DND-41 (cell line): ENCODE results near the gene ICE2.

Experiments
- ATAC-seq: fragments of 200-7000 bp; cut with Tn5 transposase; 3 replicates; pipeline ENCODE4 v1.9.1; 2021; ENCODE audit warnings: low read depth; ENCODE audit not compliant: insufficient read depth
- DNase-seq: peaks from one replicate; pipeline ENCODE4 v3.0.0-alpha.2; 2020
- H2AFZ ChIP-seq: 2 replicates; pipeline ENCODE4 v1.6.0; 2012; ENCODE audit warnings: low read depth, low read length
- H3K27ac ChIP-seq: 2 replicates; pipeline ENCODE4 v1.5.1; 2012; ENCODE audit warnings: low read length, inconsistent platforms
- H3K27me3 ChIP-seq: fragments of 200-600 bp; sonication (generic); 2 replicates; pipeline ENCODE4 v1.6.0; 2012; ENCODE audit warnings: low read length, mild to moderate bottlenecking, inconsistent platforms; ENCODE audit not compliant: insufficient read depth, poor library complexity
- H3K36me3 ChIP-seq: 2 replicates; pipeline ENCODE4 v1.5.1; 2012; ENCODE audit warnings: low read length, inconsistent platforms; ENCODE audit not compliant: insufficient read depth
- H3K4me1 ChIP-seq: 2 replicates; pipeline ENCODE4 v1.5.1; 2012; ENCODE audit warnings: mild to moderate bottlenecking, low read length; ENCODE audit not compliant: insufficient read depth
- H3K4me2 ChIP-seq: 2 replicates; pipeline ENCODE4 v1.6.0; 2012; ENCODE audit warnings: mild to moderate bottlenecking, moderate library complexity, low read length, inconsistent platforms; ENCODE audit not compliant: insufficient read depth
- H3K4me3 ChIP-seq, 2 experiments: fragments of 200-600 bp in 1 of 2; shearing (Covaris generic) in 1 of 2; 2 replicates each; pipeline ENCODE4 v1.5.1; 2012 to 2016; ENCODE audit warnings: inconsistent platforms in 2 of 2, low read length in 2 of 2, mild to moderate bottlenecking in 2 of 2, low read depth in 1 of 2, moderate library complexity in 1 of 2
- H3K79me2 ChIP-seq: 2 replicates; pipeline ENCODE4 v1.6.0; 2012; ENCODE audit warnings: low read length, inconsistent platforms; ENCODE audit not compliant: insufficient read depth
- H3K9ac ChIP-seq: 2 replicates; pipeline ENCODE4 v1.6.0; 2012; ENCODE audit warnings: low read depth, mild to moderate bottlenecking, inconsistent platforms, low read length, moderate library complexity
- H3K9me3 ChIP-seq: 2 replicates; pipeline ENCODE4 v1.5.1; 2012; ENCODE audit warnings: low read length, moderate library complexity, mild to moderate bottlenecking, inconsistent platforms; ENCODE audit not compliant: insufficient read depth, severe bottlenecking
- H4K20me1 ChIP-seq: 2 replicates; pipeline ENCODE4 v1.6.0; 2012; ENCODE audit warnings: low read length; ENCODE audit not compliant: insufficient read depth
- CTCF ChIP-seq: IDR thresholded peaks from 2 replicates; pipeline ENCODE4 v1.5.1; 2012; ENCODE audit warnings: borderline replicate concordance, low read length, moderate library complexity, mild to moderate bottlenecking; ENCODE audit not compliant: poor library complexity, severe bottlenecking; ENCODE audit errors: extremely low read depth
- EZH2 ChIP-seq: IDR thresholded peaks from 3 replicates; pipeline ENCODE4 v1.6.1; 2012; ENCODE audit warnings: borderline replicate concordance, low read depth, mild to moderate bottlenecking, moderate library complexity, low read length, inconsistent platforms; ENCODE audit not compliant: severe bottlenecking

ICE2 gene

GRCh38 chr15:60376677-60377095, 102.3 kb downstream of the ICE2 start:
- Histone ChIP-seq H3K27me3 (peaks cover 4% of the 10 kb centered on the region), H2AFZ (no peak overlapping the region), H3K4me1 (no peaks in the 10 kb centered on the region), H4K20me1 (0 out of 2 replicates have a peak, but pooled peaks cover 3% of the 10 kb centered on the region), H3K4me2 (no peak overlapping the region), H3K9ac (no peak overlapping the region), H3K36me3 (no peaks in the 10 kb centered on the region), H3K4me3 (no peak overlapping the region), H3K9me3 (no peaks in the 10 kb centered on the region), H3K79me2 (no peaks in the 10 kb centered on the region), H3K27ac (no peak overlapping the region)
- DNase-seq (no peak), ATAC-seq (no peak)
- TF ChIP-seq CTCF: no peak
- TF ChIP-seq EZH2: no peak

- H3K9me3 ChIP-seq: no peaks in the 10 kb centered on the region
- DNase-seq: no peak
- no peak overlapping the region for H3K9ac ChIP-seq
- H3K27ac ChIP-seq: no peak overlapping the region
- H4K20me1 ChIP-seq: 0 out of 2 replicates have a peak, but pooled peaks cover 3% of the 10 kb centered on the region
- no peaks in the 10 kb centered on the region for H3K36me3 ChIP-seq
- peaks cover 4% of the 10 kb centered on the region for H3K27me3 ChIP-seq
- no peak overlapping the region for H3K4me2 ChIP-seq
- H2AFZ ChIP-seq: no peak overlapping the region
- no peak for TF ChIP-seq CTCF
- TF ChIP-seq EZH2: no peak
- H3K79me2 ChIP-seq: no peaks in the 10 kb centered on the region
- ATAC-seq: no peak
- H3K4me3 ChIP-seq: no peak overlapping the region
- no peaks in the 10 kb centered on the region for H3K4me1 ChIP-seq
These were observed 103.6 kb downstream of the ICE2 start for GRCh38 chr15:60375306-60375705.

- H3K4me1 ChIP-seq: no peaks in the 10 kb centered on the region
These were observed 104.3 kb downstream of the ICE2 start for GRCh38 chr15:60374628-60375081.

More at GRCh38 chr15:60374628-60375081, 104.3 kb downstream of the ICE2 start:
- H3K27ac ChIP-seq: no peak overlapping the region
- TF ChIP-seq CTCF (no peak), EZH2 (no peak)
- DNase-seq: no peak
- H4K20me1 ChIP-seq: 0 out of 2 replicates have a peak, but pooled peaks cover 3% of the 10 kb centered on the region
- ATAC-seq: no peak
- H3K79me2 ChIP-seq: no peaks in the 10 kb centered on the region
- no peak overlapping the region for H2AFZ ChIP-seq
- peaks cover 4% of the 10 kb centered on the region for H3K27me3 ChIP-seq
- H3K9me3 ChIP-seq: no peaks in the 10 kb centered on the region
- H3K36me3 ChIP-seq: no peaks in the 10 kb centered on the region
- H3K9ac ChIP-seq: no peak overlapping the region
- no peak overlapping the region for H3K4me2 ChIP-seq
- no peak overlapping the region for H3K4me3 ChIP-seq
